GM21737 (cell line): ENCODE results near the gene CTNND2.

Source experiments
- ATAC-seq: cut with Tn5 transposase; IDR thresholded peaks from one replicate; pipeline ENCODE4 v1.9.1; 2021; ENCODE audit warnings: mild to moderate bottlenecking, moderate library complexity; ENCODE audit not compliant: unreplicated experiment

The CTNND2 gene

DNA sequence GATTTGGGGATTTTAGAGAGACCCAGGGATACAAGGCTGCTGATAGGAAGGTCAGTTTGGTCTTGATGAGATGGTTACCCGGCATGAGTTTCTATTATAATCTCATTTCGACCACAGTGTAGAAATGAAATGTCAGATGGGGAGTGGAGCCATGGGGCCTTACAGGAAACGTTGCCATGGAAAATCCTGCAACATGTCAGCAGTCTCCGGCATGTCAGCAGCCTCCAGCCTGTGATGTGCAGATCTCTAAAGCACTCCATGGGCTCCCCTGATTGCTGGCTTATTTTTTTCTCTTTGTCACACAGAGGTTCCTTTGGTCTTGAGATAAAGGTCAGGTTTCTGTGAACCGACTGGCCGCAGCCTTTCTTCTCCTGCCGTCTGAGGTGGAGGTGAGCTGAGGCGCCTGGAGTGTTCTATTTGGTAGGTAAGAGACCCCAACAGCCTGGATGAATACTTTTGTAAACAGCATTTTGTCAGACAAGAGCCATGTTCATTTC is 934.5 kb downstream of the CTNND2 start:
- no peak for ATAC-seq

DNA sequence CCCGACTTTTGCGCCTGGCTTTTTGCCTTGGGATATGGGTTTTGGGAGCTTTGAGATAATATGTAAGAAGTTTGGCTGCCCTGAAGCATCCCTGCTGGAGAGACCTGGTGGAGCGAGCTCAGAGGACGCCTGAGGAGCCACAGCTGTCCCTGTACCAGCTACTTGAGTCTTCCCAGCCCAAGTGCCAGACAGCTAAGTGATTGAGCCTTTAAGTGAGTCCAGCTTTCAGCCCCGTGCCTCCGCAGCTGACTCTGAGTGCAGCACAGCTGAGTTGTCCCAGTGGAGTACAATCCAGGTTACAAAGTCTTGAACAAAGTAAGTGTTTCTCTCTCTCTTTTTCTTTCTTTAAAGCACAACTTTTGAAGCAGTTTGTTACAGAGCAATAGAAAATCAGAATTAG is 939.4 kb downstream of the CTNND2 start:
- no peak for ATAC-seq

DNA sequence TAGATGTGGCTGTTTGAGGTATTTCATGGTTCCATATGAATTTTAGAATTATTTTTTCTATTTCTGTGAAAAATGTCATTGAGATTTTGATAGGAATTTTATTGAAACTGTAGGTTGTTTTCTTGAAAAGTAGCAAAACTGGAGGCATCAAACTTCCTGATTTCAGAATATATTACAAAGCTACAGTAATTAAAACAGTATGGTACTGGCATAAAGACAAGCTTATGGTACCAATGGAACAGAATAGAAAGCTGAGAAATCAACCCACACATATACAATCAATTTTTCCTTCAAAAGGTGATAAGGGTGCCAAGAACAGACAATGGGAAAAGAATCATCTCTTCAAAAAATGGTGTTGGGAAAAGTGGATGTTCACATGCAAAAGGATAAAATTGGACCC is 945.5 kb downstream of the CTNND2 start:
- ATAC-seq = no peak

DNA sequence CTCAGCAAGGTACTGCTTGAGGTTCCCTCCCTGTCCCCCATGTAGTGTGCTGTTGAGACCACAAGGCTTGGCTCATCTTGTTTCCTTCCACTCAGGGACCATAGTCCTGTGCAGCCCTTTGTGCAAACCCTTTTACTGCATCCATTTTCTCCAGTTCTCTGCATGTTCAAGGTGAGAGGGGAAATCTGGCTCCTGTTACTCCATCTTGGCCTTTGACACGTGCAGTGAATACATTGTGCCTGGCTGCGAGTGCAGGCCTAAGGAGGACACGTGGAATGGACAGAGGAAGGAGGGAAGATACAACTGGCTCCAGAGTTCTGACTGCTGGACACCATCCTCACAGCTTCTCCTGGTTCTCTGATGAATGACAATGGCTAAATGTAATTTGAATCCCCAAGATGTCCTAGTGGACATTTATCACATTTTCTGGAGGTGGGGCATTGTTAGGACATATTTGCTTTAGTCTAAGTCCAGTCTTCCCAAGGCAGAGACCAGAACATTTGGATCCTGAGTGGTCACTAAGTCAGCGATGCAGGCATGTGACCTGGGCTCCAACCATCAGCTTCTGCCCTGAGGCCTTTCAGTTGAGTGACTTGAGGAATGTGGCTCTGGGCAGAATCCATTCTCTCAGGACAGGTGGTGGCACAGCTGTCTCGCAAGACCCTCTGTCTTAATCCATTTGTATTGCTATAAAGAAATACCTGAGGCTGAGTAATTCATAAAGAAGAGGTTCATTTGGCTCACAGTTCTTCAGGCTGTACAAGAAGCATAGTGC is 954.2 kb downstream of the CTNND2 start:
- no peak for ATAC-seq

DNA sequence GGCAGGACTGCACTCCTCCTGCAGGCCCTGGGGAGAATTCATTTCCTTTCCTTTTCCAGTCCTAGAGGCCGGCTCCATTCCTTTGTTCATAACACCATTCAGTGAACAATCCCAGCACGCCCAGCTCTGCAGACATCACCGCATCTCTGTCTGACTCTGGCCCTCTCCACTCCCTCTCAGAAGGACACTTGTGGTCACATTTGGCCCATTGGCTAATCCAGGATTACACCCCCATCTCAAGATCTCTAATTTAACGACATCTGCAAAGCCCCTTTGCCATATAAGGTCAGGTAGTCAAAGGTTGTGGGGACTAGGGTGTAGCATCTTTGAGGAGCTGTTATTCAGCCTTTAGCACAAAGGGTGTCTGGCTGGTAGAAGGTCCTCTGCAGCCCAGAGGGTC is 958.2 kb downstream of the CTNND2 start:
- no peak for ATAC-seq

DNA sequence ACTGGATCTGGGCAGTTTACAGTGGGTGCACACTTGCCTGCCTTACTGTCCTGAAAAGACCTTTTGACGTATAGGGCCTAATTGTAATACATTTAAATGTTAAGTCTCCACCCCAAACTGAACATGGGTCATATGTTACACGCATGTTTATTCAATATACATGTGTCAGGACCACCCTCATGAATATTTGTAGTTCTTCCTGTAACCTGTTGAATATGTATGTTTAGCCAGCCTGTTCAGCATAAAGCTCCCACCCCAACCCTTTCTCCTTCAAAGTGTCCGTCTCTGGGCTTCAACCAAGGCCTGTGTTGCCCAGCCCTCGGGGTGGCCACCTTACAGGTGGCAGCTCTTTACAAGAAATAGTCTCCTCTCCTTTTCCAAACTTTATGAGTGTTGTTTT is 962.3 kb downstream of the CTNND2 start:
- ATAC-seq = no peak

DNA sequence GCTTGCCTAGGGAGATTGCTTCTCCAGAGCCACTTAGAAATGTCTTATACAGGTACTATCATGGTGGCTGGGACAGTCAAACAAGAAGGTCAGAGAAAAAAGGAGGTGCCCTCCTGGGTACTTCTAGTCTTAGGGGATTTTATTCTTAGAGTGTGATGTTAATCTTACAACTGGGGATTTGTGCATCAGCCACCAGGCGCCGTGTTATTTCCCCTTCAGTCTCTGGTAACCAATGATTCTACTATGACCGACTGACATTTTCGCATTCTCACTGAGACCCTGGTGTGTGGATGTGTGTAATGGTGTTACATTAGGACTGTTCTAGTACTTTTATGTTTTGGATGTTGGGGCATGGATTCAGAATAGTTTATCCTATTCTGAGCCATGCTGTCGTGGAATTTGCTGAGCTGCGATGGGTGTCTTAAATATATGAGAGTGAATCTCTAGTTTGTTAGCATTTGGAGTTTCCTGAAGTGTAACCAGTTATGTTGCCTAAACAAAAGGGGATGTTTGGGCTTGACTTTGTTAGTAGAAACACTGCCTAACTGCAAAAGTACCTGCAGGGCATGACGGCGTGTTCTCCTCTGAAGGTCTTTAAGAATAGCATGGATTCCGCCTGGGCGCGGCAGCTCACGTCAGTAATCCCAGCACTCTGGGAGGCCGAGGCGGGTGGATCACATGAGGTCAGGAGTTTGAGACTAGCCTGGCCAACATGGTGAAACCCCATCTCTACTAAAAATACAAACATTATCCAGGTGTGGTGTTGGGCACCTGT is 968.0 kb downstream of the CTNND2 start:
- no peak for ATAC-seq

DNA sequence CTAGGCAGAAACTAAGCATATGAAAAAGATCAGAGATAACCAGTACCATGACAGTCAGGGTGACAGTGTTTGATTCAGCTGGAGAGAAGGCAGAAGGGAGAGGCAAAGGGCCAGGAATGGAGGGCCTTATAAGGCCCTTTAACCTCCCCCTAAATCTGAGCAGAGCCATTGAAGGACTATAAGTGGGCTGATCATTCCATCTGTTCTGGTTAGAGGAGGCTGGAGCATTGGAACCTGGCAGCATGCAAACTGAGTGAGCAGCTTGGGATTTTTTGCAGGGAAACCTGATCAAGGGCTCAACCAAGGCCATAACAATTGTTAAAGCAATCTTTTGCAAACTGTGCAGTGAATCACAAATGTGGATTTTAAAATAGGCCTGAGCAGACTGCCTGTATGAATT is 968.7 kb downstream of the CTNND2 start:
- ATAC-seq = no peak

DNA sequence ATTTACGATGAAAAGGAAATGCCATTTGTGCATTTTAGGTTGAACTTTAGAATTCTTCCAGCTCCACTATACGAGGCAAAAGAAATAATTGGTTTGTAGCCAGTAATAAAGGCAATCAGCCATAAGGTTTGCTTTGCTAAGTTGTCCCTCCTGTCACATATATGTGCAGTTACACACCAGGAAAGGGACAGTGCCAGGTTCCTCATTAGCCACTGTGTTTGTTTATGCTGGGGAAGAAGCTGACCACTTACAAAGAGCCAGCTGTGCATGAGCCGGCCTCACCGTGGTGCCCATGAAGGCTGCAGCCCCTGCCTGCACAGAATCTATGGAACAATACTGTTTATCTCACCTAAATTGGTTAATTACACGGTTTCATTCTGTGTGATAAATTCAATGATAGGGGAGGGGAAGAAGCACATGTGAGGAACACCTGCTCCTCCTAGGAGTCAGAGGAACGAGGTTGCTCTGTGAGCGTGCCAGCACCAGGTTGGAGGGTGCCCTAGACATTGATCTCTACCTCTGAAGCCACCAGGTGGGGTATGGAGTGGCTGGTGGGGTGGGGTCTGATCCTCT is 969.4 kb downstream of the CTNND2 start:
- ATAC-seq = no peak

DNA sequence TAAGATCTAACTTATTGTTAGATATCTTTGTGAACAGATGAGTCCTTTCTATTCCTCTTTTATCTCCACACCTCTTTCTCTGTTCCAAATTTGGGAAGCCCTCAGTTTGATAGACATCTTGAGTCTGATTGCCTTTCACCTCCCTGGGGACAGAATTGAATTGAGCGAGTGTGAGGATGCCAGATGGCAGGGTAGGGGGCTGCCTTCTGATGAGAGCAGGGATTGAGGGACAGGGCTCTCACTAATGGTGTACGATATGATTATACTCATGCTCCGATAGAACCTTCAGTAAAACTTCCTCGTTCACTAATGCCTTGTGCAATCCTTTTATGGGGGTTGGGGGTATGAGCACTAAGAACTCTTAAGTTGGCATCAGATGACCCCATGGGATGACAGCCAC is 971.1 kb downstream of the CTNND2 start:
- ATAC-seq = no peak

DNA sequence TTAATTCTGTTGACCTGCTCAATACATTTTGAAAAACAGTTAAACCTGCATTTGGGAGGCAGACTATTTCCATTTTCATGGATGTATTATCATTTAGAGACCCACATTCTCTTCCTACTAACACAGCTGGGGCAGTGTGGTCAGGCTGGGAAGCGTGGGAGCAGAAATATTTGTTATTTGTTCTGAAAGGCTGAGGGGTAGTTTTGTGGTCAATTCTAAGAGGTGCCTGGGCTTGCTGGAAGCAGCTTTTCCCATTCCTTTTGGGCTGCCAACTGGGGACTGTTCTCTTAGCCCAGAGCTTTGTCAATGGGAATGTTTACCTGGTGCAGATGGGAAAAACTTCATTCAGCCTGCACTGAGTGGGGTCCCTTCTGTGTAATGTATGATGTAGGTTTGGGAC is 971.8 kb downstream of the CTNND2 start:
- ATAC-seq = no peak

DNA sequence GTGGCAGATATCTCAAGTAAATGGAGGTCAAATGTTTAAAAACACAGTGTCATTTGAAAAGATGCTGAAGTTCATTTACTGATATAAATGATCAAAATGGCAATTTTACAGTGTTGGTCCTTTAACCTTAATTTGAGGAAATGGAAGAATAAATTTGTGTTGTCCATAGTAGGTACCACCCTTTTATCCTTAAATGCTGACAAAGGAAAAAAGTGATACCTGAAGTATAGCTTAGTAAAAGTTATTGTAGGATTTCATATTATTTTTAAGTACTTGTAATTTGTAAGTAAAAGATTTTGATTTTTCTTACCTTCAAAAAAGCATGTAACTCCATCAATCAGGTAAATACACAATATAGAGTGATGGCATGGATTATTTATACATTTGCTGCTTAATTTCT is 976.6 kb downstream of the CTNND2 start:
- ATAC-seq = no peak

DNA sequence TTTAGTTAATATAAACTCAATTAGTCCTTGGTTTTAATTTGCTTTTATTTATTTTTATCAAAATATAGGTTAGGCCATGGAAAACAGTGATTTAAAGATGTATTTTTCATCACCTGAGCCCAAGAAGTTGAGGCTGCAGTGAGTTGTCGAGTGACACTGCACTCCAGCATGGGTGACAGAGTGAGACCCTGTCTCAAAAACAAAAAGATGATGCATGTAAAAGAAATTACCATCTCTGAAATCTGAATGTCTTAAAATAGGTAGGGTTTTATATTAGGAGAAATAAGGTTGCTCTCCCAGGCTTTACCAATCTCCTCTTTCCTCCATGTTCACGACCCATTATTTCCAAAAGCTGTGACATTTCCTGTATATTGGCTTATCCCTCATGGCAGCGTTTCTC is 980.9 kb downstream of the CTNND2 start:
- ATAC-seq = no peak
